ENCODE results near the gene TADA2A.

DNA sequence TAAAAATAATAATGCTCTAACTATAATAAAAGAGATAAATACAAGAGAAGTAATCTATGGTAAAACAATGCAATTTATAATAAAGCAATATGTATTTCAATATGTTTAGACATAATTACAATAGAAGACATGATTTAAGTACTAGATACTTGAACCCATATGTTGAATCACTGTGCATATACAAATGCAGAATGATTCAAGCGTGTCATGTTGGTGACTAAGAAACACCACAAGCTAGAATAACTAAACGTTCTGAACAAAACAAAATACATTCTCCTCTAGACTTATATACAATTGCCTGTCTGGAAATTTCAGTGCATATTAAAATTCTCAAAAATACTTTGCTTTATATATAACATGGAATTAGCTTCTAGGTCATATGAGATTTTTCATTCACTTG, 11.2 kb downstream of the TADA2A start:
- TF ChIP-seq, protein P1, sequence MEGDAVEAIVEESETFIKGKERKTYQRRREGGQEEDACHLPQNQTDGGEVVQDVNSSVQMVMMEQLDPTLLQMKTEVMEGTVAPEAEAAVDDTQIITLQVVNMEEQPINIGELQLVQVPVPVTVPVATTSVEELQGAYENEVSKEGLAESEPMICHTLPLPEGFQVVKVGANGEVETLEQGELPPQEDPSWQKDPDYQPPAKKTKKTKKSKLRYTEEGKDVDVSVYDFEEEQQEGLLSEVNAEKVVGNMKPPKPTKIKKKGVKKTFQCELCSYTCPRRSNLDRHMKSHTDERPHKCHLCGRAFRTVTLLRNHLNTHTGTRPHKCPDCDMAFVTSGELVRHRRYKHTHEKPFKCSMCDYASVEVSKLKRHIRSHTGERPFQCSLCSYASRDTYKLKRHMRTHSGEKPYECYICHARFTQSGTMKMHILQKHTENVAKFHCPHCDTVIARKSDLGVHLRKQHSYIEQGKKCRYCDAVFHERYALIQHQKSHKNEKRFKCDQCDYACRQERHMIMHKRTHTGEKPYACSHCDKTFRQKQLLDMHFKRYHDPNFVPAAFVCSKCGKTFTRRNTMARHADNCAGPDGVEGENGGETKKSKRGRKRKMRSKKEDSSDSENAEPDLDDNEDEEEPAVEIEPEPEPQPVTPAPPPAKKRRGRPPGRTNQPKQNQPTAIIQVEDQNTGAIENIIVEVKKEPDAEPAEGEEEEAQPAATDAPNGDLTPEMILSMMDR (conservative IDR thresholded peaks at IDR 0.05 in 1 of 2, IDR thresholded peaks at IDR 0.05 in 1 of 2; ENCODE audit: extremely low read depth in 1 of 2, insufficient read depth in 1 of 2, low read depth in 1 of 2, low read length in 2 of 2), result no peak
- no peak for TF ChIP-seq EZH2 (IDR thresholded peaks at IDR 0.05; ENCODE audit: borderline replicate concordance, low read length)

Data from mammary epithelial cell (primary cell).